ENCODE measurements around the gene NRG3. TPM values are rescaled to one million over a fixed set of nuclear protein-coding genes. Genes with fewer than 3 reads are reported as not detected.

Gene NRG3
- total and polyA plus RNA-seq, 2 donors (not counting 1 experiment from before 2014, with no cell fraction given) = not detected

DNA sequence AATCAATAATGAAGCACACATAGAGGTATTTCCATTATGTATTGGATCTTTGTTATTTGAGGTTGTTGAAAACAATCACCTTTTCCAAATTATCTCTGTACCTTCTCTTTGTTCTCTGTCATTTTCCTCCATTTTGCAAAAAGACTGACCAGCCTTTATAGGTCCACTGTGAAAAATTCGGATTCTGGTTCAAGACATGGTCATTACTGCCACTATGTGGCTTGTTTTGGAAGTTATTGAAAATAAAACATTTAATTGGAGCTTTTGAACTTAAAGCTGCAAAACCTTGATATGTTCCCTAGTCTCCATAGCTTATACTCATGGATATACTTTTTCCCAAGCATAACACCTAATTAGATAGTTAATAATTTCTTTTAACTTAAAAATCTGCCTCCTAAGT is 1094.4 kb downstream of the NRG3 start:
- no peak overlapping the region for H3K4me2 ChIP-seq (ENCODE audit: extremely low read depth, insufficient read depth, low read length)
- H3K36me3 ChIP-seq (ENCODE audit: control insufficient read depth, insufficient read depth, low read length) = no peaks in the 10 kb centered on the region
- no peaks in the 10 kb centered on the region for H3K4me1 ChIP-seq (ENCODE audit: control insufficient read depth, extremely low read depth, insufficient read depth, low read length)
- H2AFZ ChIP-seq (ENCODE audit: low read length) = no peak overlapping the region
- DNase-seq (ENCODE audit: low read depth in 2 of 2) = peak; percentile 23 to 37
- H3K79me2 ChIP-seq (ENCODE audit: control insufficient read depth, insufficient read depth, low read length) = no peaks in the 10 kb centered on the region
- no peaks in the 10 kb centered on the region for H4K20me1 ChIP-seq (ENCODE audit: control insufficient read depth, extremely low read depth, insufficient read depth, low read length)
- no peak overlapping the region for H3K27ac ChIP-seq (ENCODE audit: insufficient read depth, low read length)
- TF ChIP-seq, protein P1, sequence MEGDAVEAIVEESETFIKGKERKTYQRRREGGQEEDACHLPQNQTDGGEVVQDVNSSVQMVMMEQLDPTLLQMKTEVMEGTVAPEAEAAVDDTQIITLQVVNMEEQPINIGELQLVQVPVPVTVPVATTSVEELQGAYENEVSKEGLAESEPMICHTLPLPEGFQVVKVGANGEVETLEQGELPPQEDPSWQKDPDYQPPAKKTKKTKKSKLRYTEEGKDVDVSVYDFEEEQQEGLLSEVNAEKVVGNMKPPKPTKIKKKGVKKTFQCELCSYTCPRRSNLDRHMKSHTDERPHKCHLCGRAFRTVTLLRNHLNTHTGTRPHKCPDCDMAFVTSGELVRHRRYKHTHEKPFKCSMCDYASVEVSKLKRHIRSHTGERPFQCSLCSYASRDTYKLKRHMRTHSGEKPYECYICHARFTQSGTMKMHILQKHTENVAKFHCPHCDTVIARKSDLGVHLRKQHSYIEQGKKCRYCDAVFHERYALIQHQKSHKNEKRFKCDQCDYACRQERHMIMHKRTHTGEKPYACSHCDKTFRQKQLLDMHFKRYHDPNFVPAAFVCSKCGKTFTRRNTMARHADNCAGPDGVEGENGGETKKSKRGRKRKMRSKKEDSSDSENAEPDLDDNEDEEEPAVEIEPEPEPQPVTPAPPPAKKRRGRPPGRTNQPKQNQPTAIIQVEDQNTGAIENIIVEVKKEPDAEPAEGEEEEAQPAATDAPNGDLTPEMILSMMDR (conservative IDR thresholded peaks at IDR 0.05 in 1 of 2, IDR thresholded peaks at IDR 0.05 in 1 of 2; ENCODE audit: low read depth in 1 of 2, low read length in 2 of 2) = peak in 1 of 2 donors; percentile 40
- TF ChIP-seq EZH2 (IDR thresholded peaks at IDR 0.05; ENCODE audit: low read length, missing control alignments) = no peak
- H3K4me3 ChIP-seq (replicated peaks in 1 of 4; ENCODE audit: control extremely low read depth in 1 of 4, insufficient read depth in 1 of 4, low read depth in 3 of 4, low read length in 4 of 4) = no peak overlapping the region
- H3K9ac ChIP-seq (ENCODE audit: insufficient read depth, low read length) = no peak overlapping the region
- no peaks in the 10 kb centered on the region for H3K9me3 ChIP-seq (ENCODE audit: control insufficient read depth, insufficient read depth, low read depth, low read length)
- no peaks in the 10 kb centered on the region for H3K27me3 ChIP-seq (ENCODE audit: control insufficient read depth, insufficient read depth, low read length)

DNA sequence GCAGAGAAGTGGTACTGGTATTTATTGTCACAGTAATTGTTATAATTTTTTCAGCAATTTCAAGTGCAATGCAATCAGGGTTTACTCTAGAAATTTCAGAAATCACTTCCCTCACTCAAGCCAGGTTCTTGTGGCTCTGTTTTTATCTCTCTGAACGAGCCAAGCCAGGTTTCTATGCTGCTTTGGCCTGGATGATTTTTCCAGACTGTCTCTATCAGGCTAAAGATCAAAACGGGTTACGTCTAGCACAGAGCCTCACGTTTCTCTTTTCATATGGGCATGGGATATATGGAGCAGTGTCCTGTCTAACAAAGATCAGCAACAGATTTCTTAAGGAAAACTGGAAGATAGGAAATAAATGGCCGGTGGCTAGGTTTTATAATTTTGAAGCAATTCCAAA is 1105.3 kb downstream of the NRG3 start:
- no peak overlapping the region for H2AFZ ChIP-seq (ENCODE audit: low read length)
- no peaks in the 10 kb centered on the region for H3K9me3 ChIP-seq (ENCODE audit: control insufficient read depth, insufficient read depth, low read depth, low read length)
- H3K9ac ChIP-seq (ENCODE audit: insufficient read depth, low read length) = no peak overlapping the region
- no peak overlapping the region for H3K4me3 ChIP-seq (replicated peaks in 1 of 4; ENCODE audit: control extremely low read depth in 1 of 4, insufficient read depth in 1 of 4, low read depth in 3 of 4, low read length in 4 of 4)
- H3K4me1 ChIP-seq (ENCODE audit: control insufficient read depth, extremely low read depth, insufficient read depth, low read length) = peaks cover 13% of the 10 kb centered on the region
- no peaks in the 10 kb centered on the region for H4K20me1 ChIP-seq (ENCODE audit: control insufficient read depth, extremely low read depth, insufficient read depth, low read length)
- no peak overlapping the region for H3K4me2 ChIP-seq (ENCODE audit: extremely low read depth, insufficient read depth, low read length)
- no peaks in the 10 kb centered on the region for H3K79me2 ChIP-seq (ENCODE audit: control insufficient read depth, insufficient read depth, low read length)
- H3K27ac ChIP-seq (ENCODE audit: insufficient read depth, low read length) = no peak overlapping the region
- no peaks in the 10 kb centered on the region for H3K36me3 ChIP-seq (ENCODE audit: control insufficient read depth, insufficient read depth, low read length)
- DNase-seq (ENCODE audit: low read depth in 2 of 2) = no peak
- TF ChIP-seq, protein P1 (conservative IDR thresholded peaks at IDR 0.05 in 1 of 2, IDR thresholded peaks at IDR 0.05 in 1 of 2; ENCODE audit: low read depth in 1 of 2, low read length in 2 of 2) = no peak
- no peak for TF ChIP-seq EZH2 (IDR thresholded peaks at IDR 0.05; ENCODE audit: low read length, missing control alignments)
- H3K27me3 ChIP-seq (ENCODE audit: control insufficient read depth, insufficient read depth, low read length) = no peaks in the 10 kb centered on the region

DNA sequence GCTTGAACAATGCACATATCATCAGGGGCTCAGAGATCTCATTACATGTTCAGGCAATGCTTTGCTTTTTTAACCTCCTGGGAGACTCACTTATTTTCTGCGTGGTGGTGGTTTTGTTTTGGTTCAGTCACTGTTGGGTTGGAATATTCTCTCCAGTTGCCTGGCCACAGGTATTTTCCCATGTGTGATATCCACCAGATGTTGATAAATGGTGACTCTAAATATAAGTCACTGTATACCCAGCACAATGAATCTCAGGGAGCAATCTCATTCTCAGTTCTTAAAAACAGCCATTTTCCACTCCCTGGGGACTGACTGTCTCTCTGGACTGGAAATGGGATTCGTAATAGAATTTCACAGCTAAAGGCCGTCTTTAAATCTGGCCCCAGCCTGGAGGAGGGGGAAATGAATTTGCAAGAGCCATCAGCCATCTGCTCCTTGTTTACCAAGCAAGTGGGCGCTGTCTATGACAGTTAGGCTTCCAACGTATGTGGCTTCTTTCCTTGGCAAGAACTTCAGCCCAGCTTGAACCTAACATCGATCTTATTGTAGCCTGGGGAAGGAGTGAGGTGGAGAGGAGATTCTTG is 1106.2 kb downstream of the NRG3 start:
- no peaks in the 10 kb centered on the region for H3K27me3 ChIP-seq (ENCODE audit: control insufficient read depth, insufficient read depth, low read length)
- peak overlapping the region; percentile 79 for H3K27ac ChIP-seq (ENCODE audit: insufficient read depth, low read length)
- H4K20me1 ChIP-seq (ENCODE audit: control insufficient read depth, extremely low read depth, insufficient read depth, low read length) = no peaks in the 10 kb centered on the region
- peak; percentile 38 to 90 for DNase-seq (ENCODE audit: low read depth in 2 of 2)
- peak overlapping the region; percentile 50 for H2AFZ ChIP-seq (ENCODE audit: low read length)
- no peaks in the 10 kb centered on the region for H3K9me3 ChIP-seq (ENCODE audit: control insufficient read depth, insufficient read depth, low read depth, low read length)
- peak overlapping the region; percentile 46 for H3K4me2 ChIP-seq (ENCODE audit: extremely low read depth, insufficient read depth, low read length)
- no peak overlapping the region for H3K9ac ChIP-seq (ENCODE audit: insufficient read depth, low read length)
- TF ChIP-seq EZH2 (IDR thresholded peaks at IDR 0.05; ENCODE audit: low read length, missing control alignments) = no peak
- TF ChIP-seq, protein P1 (conservative IDR thresholded peaks at IDR 0.05 in 1 of 2, IDR thresholded peaks at IDR 0.05 in 1 of 2; ENCODE audit: low read depth in 1 of 2, low read length in 2 of 2) = no peak
- no peaks in the 10 kb centered on the region for H3K36me3 ChIP-seq (ENCODE audit: control insufficient read depth, insufficient read depth, low read length)
- H3K4me1 ChIP-seq (ENCODE audit: control insufficient read depth, extremely low read depth, insufficient read depth, low read length) = peaks cover 13% of the 10 kb centered on the region
- no peak overlapping the region for H3K4me3 ChIP-seq (replicated peaks in 1 of 4; ENCODE audit: control extremely low read depth in 1 of 4, insufficient read depth in 1 of 4, low read depth in 3 of 4, low read length in 4 of 4)
- no peaks in the 10 kb centered on the region for H3K79me2 ChIP-seq (ENCODE audit: control insufficient read depth, insufficient read depth, low read length)

Measured in fibroblast of lung (primary cell).